ENCODE measurements around the gene CACTIN.

CACTIN gene

DNA sequence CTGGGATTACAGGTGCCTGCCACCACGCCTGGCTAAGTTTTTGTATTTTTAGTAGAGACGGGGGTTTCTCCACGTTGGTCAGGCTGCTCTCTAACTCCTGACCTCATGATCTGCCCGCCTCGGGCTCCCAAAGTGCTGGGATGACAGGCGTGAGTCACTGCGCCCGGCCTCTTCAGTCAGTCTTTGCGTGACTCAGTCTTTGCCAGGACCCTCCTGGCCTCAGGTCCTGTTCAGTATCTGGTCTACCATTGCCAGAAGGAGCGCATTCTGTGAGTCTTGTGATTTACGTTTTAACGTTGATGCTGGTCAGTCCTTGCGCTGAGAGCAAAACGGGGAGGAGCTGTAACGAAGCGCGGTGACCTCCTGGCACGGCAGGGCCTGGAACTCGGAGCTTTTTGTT, 61.5 kb downstream of the CACTIN start:
- peak; percentile 73 for DNase-seq (ENCODE audit: low spot score)

DNA sequence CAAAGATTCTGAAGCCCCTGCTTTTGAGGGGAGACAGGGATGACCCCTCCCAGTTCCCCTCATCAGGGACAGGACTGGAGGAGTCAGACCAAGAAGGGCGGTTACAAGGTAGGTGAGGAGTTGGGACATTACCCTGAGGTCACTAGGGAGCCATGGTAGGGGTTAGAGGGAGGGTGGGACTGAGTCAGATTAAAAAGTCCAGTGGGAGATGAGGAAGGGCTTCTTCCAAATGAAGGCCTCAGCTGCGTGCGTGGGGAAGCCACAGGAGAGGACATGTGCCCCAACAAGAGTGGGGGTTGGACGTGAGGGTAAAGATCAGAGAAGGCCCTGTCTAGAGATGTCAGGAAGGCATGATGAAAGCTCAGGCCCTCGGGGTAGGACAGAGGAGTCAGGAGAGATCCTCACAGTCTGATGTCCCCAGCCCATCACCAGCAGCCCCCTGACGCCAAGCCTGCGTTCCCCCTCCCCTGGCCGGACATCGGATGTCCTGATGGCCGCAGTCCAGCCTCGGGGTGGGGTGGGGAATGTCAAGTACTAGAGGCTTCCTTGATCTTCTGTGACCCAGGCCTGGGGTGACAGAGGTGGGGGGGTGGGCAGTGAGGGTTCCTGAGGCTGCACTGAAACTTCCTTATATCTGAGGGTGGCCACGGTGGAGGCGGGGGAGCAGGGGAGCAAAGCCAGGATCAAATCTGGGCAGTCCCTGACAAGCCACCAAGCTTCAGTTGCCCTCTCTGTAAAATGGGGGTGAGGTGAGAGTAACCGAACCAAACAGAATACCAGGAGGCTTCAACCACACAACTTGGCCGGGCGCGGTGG, 62.7 kb downstream of the CACTIN start:
- no peak for DNase-seq (ENCODE audit: low spot score)
